HG02571 (cell line): ENCODE data around the gene AMHR2.
A peak's percentile ranks its signal among the peaks of the same experiment; 100 is the strongest.
"Not testable (repeated sequence)": the region's sequence is repeated elsewhere in the genome, so short reads cannot be mapped to it uniquely, and the experiment has no call there.

Experiments used
- ATAC-seq: cut with Tn5 transposase; IDR thresholded peaks from one replicate; pipeline ENCODE4 v1.9.1; 2021; ENCODE audit warnings: mild to moderate bottlenecking, moderate library complexity; ENCODE audit not compliant: unreplicated experiment

The AMHR2 gene

DNA sequence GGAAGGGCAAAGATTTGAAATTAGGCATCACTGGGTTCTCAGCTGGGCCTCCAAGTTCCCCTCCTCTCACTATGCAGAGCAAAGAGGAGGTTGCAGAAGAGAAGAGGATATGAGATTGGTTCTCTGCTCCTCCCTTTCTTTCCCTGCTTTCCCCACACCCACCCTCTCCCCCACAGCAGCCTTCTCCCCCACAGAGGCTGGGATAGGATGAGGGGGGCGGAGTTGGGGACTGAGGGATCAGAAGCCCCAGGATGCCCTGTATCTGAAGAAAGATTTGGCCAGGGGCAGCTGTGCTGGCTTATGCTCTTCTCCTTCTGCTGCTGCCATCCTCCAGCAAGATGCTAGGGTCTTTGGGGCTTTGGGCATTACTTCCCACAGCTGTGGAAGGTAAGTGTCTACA, at the start of gene AMHR2:
TSS of gene AMHR2 (plus strand) at position 259 of the 400 bp plus-strand sequence. CDS start at position 339, 80 bp downstream.
- no peak for ATAC-seq

DNA sequence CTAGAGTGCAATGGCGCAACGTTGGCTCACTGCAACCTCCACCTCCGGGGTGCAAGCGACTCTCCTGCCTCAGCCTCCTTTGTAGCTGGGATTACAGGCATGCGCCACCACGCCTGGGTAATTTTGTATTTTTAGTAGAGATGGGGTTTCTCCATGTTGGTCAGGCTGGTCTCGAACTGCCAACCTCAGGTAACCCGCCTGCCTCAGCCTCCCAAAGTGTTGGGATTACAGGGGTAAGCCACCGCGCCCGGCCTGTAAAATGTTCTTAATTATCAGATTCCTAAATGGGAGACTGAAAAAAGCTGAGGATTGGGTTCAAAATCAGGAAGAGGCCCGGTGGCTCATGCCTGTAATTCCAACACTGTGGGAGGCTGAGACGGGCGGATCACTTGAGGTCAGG, 49.4 kb upstream of the AMHR2 start:
- not testable (repeated sequence) for ATAC-seq

DNA sequence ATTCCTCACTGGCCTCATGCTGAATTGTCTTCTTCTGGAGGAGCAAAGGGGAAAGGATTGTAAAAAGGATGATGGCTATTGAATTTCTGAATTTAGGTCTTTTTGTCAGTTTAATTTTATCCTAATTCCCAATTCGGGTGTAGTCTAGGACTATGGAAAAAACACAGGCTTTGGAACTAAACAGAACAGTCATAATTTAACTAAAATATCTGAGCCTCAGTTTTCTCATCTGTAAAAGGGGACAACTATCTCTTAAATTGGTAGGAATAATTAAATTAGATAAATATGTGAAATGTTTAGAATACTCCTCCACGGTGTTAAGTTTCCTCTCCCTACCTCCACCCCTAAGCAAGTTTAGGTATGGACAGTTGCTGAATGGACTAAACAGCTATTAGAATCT, 46.9 kb upstream of the AMHR2 start:
- no peak for ATAC-seq

DNA sequence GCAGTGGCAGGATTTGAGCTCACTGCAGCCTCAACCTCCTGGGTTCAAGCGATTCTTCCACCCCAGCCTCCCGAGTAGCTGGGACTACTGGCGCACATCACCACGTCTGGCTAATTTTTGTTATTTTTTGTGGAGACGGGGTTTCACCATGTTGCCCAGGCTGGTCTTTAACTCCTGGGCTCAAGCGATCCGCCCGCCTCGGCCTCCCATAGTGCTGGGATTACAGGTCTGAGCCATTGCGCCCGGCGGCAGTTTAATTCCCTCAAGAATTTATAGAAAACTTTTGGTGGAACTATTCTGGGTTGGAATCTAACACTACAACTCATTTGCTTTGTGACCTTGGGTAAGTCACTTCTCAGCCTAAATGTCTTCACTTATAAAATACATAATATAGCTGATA, 45.4 kb upstream of the AMHR2 start:
- ATAC-seq: no peak

DNA sequence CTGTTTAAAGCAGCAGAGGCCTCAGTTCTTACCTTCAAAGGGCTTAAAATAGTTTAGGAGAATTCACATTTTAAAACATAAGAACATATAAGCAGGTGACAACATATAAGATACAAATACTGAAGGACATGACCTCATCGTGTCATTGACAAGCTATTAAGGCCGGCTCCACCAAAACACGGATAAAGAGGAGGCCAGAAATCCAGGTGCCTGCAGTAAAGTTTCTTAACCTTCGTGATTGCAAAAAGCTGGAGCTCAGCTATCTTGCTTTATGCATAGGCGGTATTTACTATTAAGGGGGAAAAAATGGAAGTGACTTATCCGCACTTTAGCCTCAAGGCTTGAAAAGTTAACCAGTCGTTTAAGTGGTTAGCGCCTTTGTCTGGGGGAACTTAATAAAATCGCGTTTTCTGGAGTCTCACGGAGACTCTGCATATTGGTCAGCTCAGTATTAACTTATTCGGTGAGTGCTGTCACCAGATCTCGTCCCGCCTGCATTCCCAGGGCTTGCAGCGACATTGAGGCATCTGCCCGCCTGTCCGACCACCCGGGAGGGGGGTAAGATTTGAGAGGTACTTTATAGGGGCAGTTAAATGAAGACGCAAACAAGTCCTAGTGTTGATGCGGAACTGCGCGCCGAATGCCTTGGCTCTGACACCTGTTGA, 44.8 kb upstream of the AMHR2 start:
- no peak for ATAC-seq

DNA sequence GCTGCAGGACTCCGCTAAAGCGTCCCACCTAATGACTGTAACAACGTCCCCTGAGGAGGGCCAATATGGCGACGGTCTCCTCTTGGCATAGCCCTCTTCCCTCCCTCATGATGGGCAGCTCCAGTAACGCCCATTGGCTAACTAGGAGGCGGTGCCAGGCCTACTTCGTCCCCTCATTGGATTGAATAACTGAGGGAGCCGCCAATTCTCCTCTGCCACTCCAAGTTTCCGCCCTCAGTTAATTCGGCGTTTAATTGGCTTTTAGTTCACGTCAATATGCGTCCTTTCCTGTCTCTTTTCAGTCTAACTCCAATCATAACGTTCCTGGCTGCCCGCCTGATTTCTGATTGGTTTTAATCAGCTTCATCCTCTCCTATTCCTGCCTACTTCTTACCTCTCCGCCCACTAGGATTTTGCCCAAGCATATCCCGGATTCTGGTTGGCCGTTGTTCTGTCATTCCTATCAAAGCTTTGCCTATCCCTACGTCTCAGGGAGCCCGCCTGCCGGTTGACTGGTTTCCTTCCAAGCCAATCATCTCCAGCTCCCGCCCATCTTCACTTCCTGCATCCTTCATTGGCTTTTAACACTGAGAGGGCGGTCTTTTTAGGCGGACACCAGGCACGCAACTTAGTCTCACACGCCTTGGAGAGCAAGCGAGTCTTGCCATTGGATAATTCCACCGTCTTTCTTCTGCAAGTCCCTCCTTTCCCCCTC, 44.1 kb upstream of the AMHR2 start:
- ATAC-seq: peak; percentile 66

DNA sequence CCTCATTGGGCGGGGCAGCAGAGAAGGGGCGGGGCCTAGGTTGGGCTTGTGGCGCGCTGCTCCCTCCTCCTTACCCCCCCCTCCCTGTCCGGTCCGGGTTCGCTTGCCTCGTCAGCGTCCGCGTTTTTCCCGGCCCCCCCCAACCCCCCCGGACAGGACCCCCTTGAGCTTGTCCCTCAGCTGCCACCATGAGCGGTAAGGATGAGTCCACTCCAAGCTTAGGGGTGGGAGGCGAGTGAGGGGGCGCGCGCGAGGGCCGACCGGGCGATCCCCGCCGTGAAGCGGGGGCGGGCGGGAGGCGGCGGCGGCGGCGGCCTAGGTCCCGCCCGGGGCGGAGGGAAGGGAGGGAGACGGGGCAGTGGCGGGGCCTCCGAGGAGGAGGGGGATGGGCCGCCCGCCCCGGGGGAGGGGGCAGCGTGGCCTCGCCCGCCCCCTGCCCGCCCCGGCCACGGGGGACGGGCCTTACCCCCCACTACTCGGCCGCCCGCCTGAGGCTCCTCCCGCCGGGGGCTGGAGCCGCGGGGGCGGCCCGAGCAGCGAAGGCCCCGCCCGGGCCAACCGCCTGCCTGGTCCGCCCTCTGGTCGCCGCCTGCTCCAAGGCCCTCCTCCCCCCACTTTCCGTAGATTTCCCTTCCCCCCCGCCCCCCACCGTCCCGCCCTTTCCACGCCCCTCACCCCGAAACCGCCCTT, 43.4 kb upstream of the AMHR2 start, which contains the start of gene SP1:
TSS of gene SP1 (plus strand) at position 73 of the 690 bp plus-strand sequence. CDS start at position 189, 116 bp downstream.
- ATAC-seq: peak; percentile 33

DNA sequence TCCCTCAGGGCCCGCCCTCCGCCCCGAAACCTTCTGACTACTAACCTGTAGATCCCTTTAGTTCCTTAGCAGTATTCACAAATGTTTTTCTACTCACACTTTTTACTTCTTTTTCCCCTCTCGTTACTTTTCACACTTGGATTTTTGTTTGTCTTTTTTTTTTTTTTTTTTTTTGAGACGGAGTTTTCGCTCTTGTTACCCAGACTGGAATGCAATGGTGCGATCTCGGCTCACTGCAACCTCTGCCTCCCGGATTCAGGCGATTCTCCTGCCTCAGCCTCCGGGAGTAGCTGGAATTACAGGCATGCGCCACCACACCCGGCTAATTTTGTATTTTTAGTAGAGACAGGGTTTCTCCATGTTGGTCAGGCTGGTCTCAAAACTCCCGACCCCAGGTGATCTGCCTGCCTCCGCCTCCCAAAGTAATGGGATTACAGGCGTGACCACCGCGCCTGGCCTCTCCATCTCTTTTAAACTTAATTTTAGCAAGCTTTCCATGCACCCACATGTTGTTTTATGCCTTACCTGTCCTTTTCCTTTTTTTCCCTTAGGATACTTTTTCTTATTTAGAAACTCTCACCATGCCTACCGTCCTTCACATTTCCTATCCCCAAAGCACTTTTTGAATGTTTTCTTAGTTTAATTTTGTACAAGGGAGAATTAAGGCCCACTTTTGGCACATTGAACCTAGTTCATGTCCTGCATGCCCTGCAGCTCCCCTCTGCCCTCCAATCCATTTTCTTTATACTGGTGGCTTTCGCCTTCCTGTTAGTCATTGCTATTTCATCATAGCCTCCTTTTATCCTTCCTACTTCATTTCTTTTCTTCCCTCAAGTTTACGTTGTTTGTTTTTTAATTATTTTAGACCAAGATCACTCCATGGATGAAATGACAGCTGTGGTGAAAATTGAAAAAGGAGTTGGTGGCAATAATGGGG, 42.6 kb upstream of the AMHR2 start:
- no peak for ATAC-seq

DNA sequence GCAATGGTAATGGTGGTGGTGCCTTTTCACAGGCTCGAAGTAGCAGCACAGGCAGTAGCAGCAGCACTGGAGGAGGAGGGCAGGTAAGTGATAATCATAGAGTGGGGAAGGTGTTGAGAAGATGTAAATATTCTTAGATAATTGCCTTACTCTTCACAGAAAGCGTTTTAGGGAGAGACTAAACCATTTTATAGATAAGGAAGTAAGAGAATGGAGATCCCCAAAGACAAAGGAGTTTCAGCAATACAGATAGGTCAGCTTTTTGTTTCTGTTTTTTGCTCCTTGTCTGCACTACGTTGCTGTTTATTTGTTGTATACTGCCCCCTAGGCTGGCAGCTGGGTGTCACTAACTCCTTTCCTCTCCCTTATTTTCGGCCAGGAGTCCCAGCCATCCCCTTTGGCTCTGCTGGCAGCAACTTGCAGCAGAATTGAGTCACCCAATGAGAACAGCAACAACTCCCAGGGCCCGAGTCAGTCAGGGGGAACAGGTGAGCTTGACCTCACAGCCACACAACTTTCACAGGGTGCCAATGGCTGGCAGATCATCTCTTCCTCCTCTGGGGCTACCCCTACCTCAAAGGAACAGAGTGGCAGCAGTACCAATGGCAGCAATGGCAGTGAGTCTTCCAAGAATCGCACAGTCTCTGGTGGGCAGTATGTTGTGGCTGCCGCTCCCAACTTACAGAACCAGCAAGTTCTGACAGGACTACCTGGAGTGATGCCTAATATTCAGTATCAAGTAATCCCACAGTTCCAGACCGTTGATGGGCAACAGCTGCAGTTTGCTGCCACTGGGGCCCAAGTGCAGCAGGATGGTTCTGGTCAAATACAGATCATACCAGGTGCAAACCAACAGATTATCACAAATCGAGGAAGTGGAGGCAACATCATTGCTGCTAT, 41.7 kb upstream of the AMHR2 start:
- ATAC-seq: no peak

DNA sequence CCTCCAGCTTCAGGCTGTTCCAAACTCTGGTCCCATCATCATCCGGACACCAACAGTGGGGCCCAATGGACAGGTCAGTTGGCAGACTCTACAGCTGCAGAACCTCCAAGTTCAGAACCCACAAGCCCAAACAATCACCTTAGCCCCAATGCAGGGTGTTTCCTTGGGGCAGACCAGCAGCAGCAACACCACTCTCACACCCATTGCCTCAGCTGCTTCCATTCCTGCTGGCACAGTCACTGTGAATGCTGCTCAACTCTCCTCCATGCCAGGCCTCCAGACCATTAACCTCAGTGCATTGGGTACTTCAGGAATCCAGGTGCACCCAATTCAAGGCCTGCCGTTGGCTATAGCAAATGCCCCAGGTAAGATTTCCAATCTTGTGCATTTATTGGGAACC, 40.4 kb upstream of the AMHR2 start:
- ATAC-seq: no peak

DNA sequence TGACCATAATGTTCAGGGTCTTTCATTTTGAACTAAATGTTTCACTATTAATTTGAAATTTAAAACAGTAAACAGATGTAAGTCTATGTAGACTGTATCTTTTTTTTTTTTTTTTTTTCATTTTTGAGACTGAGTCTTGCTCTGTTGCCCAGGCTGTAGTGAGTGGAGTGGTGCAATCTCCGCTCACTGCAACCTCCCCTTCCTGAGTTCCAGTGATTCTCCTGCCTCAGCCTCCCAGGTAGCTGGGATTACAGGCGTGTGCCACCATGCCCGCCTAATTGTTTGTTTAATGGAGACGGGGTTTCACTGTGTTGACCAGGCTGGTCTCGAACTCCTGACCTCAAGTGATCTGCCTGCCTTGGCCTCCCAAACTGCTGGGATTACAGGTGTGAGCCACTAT, 37.3 kb upstream of the AMHR2 start:
- ATAC-seq: not testable (repeated sequence)

DNA sequence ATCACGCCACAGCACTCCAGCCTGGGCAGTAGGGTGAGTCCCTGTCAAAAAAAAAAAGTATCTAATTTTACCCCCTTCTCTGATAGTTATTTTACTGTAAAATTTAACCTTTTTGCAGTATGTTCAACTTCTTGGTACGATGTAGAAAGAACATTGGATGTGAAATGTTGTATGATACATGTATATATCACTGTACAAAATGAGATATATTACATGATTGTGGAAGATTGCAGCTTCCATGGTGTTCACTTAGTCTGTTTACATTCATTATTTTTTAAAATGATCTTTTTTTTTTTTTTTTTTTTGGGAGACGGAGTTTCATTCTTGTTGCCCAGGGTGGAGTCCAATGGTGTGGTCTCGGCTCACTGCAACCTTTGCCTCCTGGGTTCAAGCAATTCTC, 34.7 kb upstream of the AMHR2 start:
- no peak for ATAC-seq

DNA sequence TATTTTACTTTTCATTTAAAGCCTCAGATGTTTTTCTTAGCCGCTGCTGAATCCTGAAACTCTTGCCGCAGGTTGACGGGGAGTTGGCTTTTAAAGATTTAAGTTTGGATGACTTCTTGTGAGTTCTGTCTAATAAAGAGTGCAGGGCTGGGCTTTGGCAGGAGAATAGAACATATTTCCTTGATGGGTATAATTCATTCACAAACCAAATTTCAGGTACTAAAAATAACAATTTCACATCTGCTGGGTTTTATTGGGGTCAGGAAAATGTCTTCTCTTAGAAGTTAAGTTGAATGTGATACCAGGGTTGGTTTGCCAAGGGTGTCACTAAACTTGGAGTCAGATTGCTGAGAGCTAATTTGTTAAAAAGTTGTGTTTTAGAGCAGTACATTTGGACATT, 34.0 kb upstream of the AMHR2 start:
- ATAC-seq: no peak

DNA sequence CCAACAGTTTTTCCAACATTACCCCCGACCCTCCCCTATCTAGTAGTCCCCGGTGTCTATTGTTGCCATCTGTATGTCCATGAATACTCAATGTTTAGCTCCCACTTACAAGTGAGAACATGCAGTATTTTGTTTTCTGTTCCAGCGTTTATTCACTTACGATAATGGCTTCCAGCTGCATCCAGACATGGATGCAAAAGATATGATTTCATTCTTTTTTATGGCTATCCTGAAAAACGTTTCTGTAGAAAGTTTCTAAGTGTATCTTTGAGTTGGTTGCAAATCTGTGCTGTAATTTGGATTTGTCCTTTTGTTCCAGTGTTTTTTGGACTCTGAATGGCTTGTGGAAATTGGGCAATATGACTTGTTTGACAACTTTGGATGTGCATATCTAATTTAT, 31.9 kb upstream of the AMHR2 start:
- ATAC-seq: no peak

DNA sequence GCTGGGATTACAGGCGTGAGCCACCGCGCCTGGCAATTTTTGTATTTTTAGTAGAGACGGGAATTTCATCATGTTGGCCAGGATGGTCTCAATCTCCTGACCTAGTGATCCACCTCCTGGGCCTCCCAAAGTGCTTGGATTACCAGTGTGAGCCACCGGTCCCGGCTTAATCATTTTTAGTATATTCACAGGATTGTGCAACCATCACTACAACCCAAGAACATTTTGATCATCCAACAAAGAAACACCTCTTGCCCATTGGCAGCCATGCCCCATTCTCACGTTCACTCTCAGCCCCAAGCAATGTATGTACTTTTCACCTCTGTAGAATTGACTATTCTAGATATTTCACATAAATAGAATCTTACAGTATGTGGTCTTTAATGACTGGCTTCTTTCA, 23.8 kb upstream of the AMHR2 start:
- no peak for ATAC-seq

DNA sequence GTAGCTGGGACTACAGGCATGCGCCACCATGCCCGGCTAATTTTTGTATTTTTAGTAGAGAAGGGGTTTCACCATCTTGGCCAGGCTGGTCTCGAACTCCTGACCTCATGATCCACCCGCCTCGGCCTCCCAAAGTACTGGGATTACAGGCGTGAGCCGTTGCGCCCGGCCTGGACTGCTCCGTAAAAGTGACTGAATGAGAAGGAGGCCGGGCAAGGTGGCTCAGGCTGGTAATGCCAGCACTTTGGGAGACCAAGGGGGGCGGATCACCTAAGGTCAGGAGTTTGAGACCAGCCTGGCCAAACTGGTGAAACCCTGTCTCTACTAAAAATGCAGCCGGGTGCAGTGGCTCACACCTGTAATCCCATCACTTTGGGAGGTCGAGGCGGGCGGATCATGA, 21.3 kb upstream of the AMHR2 start:
- ATAC-seq: not testable (repeated sequence)

DNA sequence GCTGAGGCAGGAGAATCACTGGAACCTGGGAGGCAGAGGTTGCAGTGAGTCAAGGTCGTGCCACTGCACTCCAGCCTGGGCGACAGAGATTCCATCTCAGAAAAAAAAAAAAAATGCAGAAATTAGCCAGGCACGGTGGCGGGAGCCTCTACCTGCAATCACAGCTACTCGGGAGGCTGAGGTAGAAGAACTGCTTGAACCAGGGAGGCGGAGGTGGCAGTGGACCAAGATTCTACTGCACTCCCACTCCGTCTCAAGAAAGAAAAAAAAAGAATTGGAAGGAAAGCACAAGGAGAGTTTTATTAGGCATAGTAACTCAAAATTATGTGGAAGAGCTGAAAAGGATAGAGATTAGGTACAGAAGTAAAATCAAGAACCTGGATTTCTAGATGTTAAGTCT, 20.8 kb upstream of the AMHR2 start:
- ATAC-seq: no peak

DNA sequence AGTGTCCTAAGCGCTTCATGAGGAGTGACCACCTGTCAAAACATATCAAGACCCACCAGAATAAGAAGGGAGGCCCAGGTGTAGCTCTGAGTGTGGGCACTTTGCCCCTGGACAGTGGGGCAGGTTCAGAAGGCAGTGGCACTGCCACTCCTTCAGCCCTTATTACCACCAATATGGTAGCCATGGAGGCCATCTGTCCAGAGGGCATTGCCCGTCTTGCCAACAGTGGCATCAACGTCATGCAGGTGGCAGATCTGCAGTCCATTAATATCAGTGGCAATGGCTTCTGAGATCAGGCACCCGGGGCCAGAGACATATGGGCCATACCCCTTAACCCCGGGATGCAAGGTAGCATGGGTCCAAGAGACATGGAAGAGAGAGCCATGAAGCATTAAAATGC, 12.7 kb upstream of the AMHR2 start:
- ATAC-seq: no peak

DNA sequence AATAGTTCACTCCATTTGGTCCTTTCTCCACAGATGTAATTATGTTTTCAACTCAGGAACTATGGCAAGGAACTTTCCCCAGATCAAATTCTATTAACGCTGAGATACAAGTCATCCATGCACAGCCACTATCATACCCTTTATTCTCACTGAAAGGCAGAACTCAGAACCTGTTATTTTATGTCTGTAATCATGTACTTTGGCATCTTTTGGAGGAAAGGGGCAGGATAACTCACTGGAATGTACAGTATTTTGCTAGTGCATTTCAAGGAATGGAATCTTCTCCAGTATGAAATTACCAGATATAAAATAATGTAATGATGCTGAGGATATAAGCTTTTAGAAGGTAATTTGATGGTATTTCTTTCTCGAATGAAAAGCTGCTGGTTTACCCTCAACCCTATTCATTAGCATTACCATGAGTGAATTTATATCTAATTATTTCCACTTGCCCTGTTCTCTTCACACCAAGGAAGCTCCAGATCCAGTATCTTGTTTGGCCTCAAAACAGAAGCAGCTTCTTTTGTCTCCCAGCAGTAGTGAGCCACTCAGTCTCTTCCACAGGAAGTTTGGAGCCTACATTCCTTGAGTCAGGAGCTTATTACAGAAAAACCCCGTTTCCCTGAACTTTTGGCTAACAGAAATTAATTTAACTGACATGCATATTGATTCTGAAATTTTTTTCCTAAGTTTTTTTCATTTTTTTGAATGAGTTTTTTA, 10.0 kb upstream of the AMHR2 start:
- ATAC-seq: no peak
